Panc1 (cell line): ENCODE results near the gene KANK4.

Source experiments
- CTCF ChIP-seq: fragments of 450-650 bp; IDR thresholded peaks from 2 replicates; pipeline ENCODE4 v1.5.1; 2017; ENCODE audit warnings: mild to moderate bottlenecking
- TCF7L2 ChIP-seq: IDR thresholded peaks from 2 replicates; pipeline ENCODE4 v1.6.1; 2011; ENCODE audit warnings: mild to moderate bottlenecking, low read depth, low read length, inconsistent platforms

- TF ChIP-seq CTCF (no peak), TCF7L2 (no peak)
Measured at GRCh38 chr1:62209931-62210595, 109.2 kb downstream of the KANK4 start.
